Stimulated activated CD8-positive, alpha-beta memory T cell treated with anti-CD3 and anti-CD28 coated beads, Interleukin-15, amount 100 ng/mL, for 24 hours (primary cell): ENCODE results near the gene CYP4A22.
"Not testable (repeated sequence)": the region's sequence is repeated elsewhere in the genome, so short reads cannot be mapped to it uniquely, and the experiment has no call there.

Experiments
- DNase-seq: peaks from one replicate; pipeline ENCODE4 v3.0.0-alpha.2; 2020; ENCODE audit warnings: low read depth

Gene CYP4A22, protein sequence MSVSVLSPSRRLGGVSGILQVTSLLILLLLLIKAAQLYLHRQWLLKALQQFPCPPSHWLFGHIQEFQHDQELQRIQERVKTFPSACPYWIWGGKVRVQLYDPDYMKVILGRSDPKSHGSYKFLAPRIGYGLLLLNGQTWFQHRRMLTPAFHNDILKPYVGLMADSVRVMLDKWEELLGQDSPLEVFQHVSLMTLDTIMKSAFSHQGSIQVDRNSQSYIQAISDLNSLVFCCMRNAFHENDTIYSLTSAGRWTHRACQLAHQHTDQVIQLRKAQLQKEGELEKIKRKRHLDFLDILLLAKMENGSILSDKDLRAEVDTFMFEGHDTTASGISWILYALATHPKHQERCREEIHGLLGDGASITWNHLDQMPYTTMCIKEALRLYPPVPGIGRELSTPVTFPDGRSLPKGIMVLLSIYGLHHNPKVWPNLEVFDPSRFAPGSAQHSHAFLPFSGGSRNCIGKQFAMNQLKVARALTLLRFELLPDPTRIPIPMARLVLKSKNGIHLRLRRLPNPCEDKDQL

DNA sequence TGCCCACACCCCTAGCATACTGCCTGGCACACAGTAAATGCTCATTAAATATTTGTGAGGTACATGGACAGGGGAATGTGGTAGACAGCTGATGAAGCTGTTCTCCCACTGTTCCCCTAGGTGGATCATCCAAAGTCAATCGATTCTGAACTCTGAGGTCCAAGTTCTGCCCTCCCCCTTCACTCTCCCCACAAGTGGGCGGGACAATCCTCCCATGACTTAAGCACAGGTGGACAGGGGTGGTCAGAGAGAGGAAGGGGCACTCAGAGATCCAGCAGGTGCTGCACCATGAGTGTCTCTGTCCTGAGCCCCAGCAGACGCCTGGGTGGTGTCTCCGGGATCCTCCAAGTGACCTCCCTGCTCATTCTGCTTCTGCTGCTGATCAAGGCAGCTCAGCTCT is at the start of gene CYP4A22:
CYP4A22 (plus strand) TSS at position 244 of the 400 bp plus-strand sequence; CDS start at position 289, 45 bp downstream.
- DNase-seq = no peak

DNA sequence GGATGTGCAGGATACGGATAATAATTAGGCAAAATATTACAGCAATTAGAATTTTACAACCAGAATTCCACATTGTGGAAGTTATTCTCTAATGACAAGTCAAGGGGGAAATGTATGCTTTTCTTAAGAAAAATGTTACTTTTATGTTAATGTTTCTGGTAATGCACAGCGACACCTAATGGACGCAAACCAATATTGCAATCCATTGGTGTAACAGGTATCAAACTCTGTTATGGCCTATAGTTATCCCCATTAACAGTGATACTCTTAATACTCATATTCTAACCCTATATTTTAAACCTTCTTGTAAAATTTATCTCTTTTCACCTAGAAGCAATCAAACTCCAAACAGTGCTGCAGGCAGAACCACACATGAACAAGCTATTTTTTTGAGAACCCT is 47.9 kb upstream of the CYP4A22 start:
- not testable (repeated sequence) for DNase-seq

DNA sequence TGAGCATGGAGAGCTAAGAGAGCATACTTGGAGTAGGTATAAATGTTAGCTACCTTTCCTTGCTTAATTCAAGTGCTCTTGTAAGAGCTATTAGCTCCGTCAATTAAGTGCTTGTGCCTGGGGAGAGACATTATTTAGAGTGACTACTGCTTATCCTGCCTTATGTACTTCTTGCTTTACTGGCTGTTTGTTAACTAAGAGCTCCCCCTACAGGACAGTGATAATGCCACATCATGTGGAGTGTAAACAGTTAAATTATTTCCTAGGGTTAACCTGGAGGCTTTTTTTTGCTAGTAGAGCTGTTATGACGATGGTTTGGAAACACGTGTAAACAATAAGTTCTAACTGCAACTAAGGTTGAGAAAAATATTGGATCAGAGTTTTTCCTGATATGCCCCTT is 45.8 kb upstream of the CYP4A22 start:
- not testable (repeated sequence) for DNase-seq

DNA sequence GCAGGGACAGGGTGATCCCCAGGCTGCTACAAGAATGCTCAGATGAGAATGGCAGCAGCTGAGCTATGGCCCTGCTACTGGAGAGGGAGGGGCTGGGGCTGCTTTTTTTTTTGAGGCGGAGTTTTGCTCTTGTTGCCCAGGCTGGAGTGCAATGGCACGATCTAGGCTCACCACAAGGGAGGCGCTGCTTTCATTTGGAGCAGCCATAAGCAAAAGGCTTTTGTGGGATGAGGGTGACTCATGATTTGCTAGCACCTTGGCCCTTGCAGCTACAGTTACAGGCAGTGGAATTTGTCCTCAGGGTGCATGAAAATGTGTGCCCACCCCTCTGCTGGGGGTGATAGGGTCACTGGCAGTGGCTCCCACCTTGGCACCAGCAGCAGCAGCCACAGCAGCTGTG is 32.4 kb upstream of the CYP4A22 start:
- no peak for DNase-seq

DNA sequence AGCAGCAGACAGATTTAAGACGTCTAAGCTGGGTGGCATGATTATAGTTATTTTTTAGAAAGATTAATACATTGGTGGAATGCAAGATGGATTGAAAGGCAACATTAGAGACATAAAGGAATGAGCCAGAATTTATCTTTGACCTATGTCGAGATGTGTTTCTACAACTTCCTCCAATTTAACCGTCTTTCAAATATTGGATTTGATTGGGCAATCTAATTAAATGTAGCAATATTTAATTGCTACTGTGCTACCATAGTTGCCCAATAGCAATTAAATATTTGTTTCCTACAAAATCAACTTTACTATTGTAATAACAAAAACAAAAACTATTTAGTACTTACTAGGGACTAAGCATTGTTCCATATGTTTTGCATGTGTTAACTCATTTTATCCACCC is 30.4 kb upstream of the CYP4A22 start:
- DNase-seq = no peak

DNA sequence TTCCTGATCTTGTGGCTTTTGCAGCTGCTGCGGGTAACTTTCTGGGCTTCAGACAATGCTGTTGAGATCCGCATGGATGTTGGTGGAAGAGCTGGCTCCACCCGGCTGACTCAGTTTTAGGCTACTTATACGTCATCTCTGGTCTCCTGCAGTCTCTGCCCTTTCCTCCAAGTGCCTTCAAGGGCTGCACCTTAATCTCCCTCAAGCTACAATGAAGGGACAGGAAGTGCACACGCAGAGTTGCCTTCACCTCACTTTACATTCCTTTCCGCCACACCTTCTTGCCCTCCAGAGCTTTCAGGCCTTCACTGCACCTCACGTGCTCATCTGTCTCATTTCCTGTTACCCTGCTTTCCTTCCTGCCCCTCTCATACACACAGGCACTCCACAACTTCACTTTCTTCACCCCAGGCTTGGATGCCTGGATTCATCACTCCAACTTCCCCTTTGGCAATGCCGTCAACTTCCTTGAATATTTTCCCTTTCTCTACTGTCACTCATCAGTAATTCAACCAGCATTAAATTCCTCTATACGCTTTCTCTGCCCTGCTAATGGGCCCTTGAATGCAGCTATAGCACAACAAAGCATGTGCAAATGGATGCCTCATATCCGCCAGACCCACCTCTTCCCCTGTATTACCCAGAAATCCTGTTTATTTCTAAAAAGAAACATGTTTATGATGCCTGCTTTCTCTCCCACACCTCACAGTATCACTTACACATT is 29.2 kb upstream of the CYP4A22 start:
- DNase-seq = not testable (repeated sequence)

DNA sequence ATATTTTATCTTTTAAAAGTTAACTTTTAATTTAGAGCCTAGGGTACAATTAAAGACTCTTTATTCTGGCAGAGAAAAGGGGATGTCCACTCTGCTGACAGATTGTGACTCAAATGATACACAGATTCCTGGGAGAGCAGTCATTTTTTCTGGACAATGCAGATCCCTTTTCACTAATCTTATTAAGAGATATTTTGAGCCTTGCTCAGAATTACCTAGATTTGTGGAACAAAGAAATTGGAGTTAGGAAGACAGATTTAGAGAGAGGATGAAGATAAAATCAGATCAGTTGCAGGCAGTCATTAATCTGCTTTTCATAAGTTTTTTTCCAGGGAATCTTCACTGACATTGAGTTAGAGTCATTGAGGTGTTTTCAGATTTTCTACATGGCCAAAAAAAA is 27.8 kb upstream of the CYP4A22 start:
- DNase-seq = not testable (repeated sequence)

DNA sequence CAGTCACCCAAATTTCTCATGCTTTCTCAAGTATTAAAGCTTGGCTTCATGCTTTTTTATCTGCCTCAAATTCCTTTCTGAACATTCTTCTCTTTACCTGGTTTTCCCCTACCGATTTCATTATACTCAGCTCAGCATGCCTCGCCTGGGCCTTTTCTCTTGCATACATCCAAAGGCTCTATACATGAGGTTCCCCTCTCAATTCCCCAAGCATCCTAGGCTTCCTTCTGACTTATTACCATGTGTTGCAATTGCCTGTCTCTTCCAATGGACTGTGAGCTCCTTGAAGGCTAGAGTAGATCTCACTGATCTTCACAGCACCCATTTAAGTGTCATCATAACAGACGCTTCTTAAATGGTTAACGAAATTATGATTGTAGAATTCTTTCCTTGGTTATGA is 24.1 kb upstream of the CYP4A22 start:
- no peak for DNase-seq

DNA sequence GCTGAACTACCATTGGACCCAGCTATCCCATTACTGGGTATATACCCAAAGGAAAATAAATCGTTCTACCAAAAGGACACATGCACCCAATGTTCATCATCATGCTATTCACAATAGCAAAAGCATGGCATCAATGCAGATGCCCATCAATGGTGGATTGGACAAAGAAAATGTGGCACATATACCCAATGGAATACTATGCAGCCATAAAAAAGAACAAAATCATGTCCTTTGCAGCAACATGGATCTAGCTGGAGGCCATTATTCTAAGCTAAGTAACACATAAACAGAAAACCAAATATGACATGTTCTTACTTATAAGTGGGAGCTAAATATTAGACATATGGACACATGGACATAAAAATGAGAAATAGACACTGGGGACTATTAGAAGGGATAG is 16.2 kb upstream of the CYP4A22 start:
- not testable (repeated sequence) for DNase-seq

DNA sequence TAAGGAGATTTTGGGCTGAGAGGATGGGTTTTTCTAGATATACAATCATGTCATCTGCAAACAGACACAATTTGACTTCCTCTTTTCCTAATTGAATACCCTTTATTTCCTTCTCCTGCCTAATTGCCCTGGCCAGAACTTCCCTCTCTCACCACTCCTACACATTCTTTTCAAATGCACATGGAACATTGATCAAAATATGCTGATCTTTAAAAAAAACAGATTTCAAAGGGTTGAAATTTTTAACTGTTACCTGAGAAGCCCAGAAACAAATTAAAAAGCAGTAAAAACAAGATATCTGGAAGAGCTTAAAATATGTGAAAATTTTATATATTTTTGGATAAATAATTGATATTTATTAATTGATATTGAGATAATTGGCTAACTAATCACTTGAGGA is 12.4 kb upstream of the CYP4A22 start:
- not testable (repeated sequence) for DNase-seq

DNA sequence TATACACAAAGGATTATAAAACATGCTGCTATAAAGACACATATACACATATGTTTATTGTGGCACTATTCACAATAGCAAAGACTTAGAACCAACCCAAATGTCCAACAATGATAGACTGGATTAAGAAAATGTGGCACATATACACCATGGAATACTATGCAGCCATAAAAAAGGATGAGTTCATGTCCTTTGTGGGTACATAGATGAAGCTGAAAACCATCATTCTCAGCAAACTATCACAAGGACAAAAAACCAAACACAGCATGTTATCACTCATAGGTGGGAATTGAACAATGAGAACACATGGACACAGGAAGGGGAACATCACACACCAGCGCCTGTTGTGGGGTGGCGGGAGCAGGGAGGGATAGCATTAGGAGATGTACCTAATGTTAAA is 10.2 kb upstream of the CYP4A22 start:
- not testable (repeated sequence) for DNase-seq

DNA sequence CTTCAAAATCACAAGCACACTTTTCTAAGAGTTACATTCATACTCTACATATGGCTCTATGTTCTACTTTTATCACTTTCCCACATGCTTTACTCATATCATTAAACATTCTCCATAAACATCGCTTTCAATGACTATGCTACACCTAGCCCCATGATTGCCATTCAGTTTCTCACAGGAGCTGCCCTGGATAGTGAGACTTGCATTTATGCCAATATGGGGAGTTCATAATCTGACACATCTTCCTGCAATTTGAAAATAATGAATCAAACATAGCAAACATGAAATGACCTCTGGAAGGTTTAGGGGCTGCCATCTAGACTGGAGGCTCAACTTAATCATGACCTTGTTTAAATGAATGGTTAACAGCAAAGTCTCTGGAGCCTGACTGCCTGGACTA is 9.0 kb upstream of the CYP4A22 start:
- DNase-seq = no peak

DNA sequence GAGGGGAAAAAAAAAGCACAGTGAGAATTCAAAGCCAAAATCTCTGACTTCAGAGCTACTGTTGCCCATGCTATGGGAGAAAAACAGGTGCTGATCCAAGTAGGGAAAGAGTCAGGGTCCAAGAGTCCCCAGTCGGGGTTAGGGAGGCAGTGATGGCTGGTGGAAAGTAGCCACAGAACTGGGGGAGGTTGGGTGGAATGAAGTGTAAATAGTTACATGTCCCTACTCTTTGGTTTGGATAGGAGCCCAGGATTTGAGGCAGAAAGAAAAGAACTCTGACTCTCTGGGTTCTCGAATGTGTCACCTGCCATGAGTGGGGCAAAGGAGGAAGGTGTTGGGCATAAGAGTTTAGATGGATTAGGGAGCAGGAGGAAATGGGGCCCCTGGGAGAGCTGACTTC is 8.4 kb upstream of the CYP4A22 start:
- not testable (repeated sequence) for DNase-seq

DNA sequence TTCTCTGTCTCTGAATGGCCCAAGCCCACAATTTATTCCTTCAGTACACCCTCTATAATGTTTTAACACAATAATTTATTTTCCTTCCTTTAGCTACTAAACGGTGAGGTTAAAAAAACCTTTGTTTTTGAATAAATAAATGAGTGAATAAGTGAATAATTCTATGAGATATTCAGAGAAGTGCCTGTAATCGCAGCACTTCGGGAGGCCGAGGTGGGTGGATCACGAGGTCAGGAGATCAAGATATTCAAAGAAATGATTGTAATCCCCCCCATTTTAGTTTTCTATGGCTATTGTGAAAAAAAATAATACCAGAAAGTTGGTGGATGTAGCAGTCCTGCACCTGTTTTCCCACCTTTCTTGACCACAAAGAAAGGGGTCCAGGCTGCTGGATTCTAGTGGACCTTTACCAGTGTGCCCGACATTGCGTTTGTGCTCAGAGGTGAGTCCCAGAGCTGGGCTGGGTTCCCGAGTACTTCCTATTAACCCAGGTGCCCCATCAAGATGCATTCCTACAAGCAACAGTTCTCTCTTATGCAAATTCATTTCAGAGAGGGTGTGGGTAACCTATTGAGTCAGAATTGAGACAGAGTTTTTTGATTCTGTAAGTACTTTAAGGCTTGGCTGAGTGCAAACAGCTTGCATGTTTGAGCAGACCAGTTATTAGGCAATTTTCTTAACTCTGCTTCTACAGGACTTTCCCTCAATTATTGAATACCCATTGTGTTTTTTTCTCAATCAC is 7.6 kb upstream of the CYP4A22 start:
- DNase-seq = not testable (repeated sequence)

DNA sequence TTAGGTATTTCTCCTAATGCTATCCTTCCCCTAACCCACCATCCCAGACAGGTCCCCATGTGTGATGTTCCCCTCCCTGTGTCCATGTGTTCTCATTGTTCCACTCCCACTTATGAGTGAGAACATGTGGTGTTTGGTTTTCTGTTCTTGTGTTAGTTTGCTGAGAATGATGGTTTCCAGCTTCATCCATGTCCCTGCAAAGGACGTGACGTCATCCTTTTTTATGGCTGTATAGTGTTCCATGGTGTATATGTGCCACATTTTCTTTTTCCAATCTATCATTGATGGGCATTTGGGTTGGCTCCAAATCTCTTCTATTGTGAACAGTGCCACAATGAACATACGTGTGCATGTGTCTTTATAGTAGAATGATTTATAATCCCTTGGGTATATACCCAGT is 4.6 kb upstream of the CYP4A22 start:
- not testable (repeated sequence) for DNase-seq

DNA sequence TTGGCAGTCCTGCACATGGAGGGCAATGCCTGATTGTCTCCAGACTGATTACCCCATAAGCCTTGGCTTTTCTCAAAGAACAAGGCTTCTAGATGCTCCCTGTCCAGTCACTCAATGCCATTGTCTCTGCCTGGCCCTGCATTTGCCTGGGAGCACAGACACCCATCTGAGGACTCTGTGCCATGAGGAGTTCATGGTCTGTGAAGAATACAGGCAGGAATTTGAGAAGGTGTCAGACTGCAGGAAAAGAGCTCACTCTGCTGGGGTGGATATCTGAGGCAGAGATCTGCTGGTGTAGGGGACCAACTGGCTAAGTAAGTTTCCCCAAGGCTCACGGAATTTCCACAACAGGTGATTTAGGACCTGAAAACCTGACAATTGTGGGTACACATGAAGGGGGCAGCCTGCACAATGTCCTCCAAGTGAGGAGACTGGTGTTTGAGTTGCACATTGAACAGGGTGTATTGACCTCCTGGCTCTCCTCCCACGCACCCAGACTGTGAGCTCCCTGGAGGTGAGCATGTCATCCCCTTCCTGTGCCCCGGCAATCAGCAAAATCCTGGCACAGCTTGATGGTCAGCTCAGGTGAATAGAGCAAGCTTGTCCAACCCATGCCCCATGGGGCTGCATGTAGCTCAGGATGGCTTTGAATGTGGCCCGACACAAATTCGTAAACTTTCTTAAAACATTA is 829 bp downstream of the CYP4A22 start:
- no peak for DNase-seq

DNA sequence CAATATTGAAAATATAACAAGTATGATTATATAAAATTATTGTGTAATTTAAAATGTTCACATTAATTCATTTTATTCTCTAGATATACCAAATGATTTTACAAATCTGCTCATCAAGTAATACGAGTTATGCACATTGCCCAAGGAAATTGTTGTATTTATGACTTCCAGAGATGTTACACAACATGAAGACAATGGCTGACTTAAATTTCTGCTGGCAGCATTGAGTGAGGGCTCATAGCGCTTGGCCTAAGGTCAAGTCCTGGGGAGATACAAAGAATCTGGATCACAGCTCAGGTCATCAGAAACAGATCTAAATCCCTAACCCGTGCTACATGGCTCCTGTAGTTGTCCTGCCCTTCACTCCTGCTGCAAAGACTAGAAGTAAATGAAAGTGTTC is 3.1 kb downstream of the CYP4A22 start:
- not testable (repeated sequence) for DNase-seq

DNA sequence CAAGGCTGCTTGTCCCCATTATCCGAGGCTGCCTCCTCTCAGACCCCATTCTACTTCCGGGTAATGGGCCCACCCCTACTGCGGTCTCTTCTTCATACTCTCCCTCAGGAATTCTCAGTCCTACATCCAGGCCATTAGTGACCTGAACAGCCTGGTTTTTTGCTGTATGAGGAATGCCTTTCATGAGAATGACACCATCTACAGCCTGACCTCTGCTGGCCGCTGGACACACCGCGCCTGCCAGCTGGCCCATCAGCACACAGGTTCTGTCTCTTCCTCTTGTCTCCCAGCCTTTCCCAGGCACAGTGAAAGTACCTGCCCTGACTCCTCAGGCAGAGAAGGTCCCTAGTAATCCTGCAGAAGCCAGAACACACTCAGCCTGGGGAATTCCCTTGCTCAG is 6.4 kb downstream of the CYP4A22 start:
- not testable (repeated sequence) for DNase-seq

DNA sequence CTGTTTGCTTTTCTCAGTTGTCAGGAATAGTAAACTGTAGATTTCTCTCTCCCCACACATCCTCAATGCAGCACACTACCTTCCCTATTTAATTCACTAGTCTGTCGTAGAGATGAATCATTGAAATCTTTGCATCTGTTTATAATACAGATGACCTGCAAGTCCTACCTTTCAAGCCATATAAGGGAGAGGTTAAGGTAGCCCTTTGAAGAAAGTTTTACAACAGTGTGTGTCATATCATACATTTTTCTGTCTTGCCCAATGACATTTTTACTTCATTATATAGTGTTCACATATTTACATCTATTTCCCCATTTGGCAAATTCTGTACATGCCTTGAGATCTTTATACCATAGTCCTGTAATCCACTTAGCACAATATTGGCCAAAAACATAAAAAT is 9.3 kb downstream of the CYP4A22 start:
- not testable (repeated sequence) for DNase-seq

DNA sequence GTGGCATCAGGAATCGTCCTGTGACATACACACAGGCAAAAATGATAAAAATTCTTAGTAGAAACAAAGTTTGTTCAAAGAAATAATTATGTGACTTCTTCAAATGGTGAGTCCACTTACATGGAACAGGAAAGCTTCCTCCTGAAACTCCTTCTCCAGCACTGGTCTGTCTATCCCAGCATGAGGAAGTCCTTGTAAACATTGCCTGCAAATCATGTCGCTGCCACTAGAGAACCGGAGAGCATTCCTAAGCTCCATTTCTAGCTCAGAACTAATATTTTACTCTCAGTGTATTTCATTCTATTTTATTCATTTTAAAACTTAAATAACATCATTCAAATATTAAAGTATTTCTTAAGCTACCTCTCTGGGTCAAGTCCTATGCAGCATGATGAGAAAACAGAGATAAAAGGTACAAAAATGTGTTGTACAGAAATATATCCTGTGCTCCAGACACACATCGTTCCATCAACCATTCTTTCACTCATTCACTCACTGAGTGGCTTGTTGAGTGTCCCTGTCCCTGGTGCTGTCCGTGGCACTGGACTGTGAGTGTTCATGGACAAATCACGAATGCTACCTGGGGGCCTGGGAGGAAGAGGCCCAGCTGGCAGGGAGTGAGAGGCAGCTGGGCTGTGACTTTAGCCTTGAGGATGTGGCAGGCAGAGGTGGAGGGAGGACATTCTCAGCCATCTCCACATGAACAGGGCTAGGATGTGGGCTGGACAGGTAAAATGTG is 10.0 kb downstream of the CYP4A22 start:
- no peak for DNase-seq

DNA sequence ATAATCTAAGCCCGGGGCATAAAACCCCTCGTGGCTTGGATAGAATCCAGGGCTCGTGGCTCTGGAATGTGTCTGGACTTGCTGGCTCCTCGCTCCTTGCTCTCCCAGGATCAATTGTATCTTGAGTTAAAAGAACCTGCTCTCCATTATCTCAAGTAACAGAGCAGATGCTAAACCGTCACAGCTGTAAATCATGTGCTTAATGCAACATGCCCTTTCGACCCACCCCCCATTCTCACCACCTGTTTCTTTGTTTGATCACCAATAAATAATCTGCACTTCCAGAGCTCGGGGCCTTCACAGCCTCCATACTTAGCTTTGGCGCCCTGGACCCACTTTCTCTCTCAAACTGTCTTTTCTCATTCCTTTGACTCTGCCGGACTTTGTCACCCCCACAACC is 11.9 kb downstream of the CYP4A22 start:
- not testable (repeated sequence) for DNase-seq
